Fibroblast of lung (primary cell): Measurements from ENCODE around the gene STARD13. TPM values are rescaled to one million over a fixed set of nuclear protein-coding genes. Genes with fewer than 3 reads are reported as not detected.

ENCODE experiments used
- DNase-seq, 2 donors: peaks; one replicate each; pipeline versions ENCODE4 v3.0.0 to v3.0.0-alpha.2; 2010; ENCODE audit warnings: low read depth in 2 of 2
- H2AFZ ChIP-seq: 2 replicates; pipeline ENCODE4 v1.5.1; 2012; ENCODE audit warnings: low read length, control low read depth, inconsistent platforms
- H3K27ac ChIP-seq: 2 replicates; pipeline ENCODE4 v1.5.1; 2011; ENCODE audit warnings: low read length, control low read depth; ENCODE audit not compliant: insufficient read depth
- H3K27me3 ChIP-seq: 2 replicates; pipeline ENCODE4 v1.5.1; 2011; ENCODE audit warnings: mild to moderate bottlenecking, low read length; ENCODE audit not compliant: control insufficient read depth, insufficient read depth
- H3K36me3 ChIP-seq: 2 replicates; pipeline ENCODE4 v1.5.1; 2011; ENCODE audit warnings: low read length; ENCODE audit not compliant: control insufficient read depth, insufficient read depth
- H3K4me1 ChIP-seq: 2 replicates; pipeline ENCODE4 v1.5.1; 2011; ENCODE audit warnings: low read length; ENCODE audit not compliant: control insufficient read depth, insufficient read depth; ENCODE audit errors: extremely low read depth
- H3K4me2 ChIP-seq: 2 replicates; pipeline ENCODE4 v1.5.1; 2011; ENCODE audit warnings: low read length, control low read depth; ENCODE audit not compliant: insufficient read depth; ENCODE audit errors: extremely low read depth
- H3K4me3 ChIP-seq, 4 experiments: fragments of 200-600 bp in 1 of 4; sonication (generic) in 1 of 4; replicated peaks in 1 of 4; 2 replicates each; pipeline ENCODE4 v1.5.1; 2011 to 2016; ENCODE audit warnings: low read length in 4 of 4, low read depth in 3 of 4, mild to moderate bottlenecking in 3 of 4, control low read depth in 2 of 4, inconsistent platforms in 1 of 4, mixed read lengths in 1 of 4; ENCODE audit not compliant: insufficient read depth in 1 of 4; ENCODE audit errors: control extremely low read depth in 1 of 4
- H3K79me2 ChIP-seq: 2 replicates; pipeline ENCODE4 v1.5.1; 2012; ENCODE audit warnings: mild to moderate bottlenecking, low read length, inconsistent platforms; ENCODE audit not compliant: control insufficient read depth, insufficient read depth
- H3K9ac ChIP-seq: 2 replicates; pipeline ENCODE4 v1.5.1; 2011; ENCODE audit warnings: mild to moderate bottlenecking, low read length, control low read depth; ENCODE audit not compliant: insufficient read depth
- H3K9me3 ChIP-seq: 2 replicates; pipeline ENCODE4 v1.5.1; 2012; ENCODE audit warnings: low read depth, low read length; ENCODE audit not compliant: control insufficient read depth, insufficient read depth
- H4K20me1 ChIP-seq: 2 replicates; pipeline ENCODE4 v1.5.1; 2011; ENCODE audit warnings: low read length; ENCODE audit not compliant: control insufficient read depth, insufficient read depth; ENCODE audit errors: extremely low read depth
- EZH2 ChIP-seq: IDR thresholded peaks from 2 replicates; pipeline ENCODE4 v1.5.1; 2012; ENCODE audit warnings: low read length, control low read depth, mild to moderate bottlenecking; ENCODE audit errors: missing control alignments
- polyA plus RNA-seq, 2 donors: library from polyadenylated mRNA; depleted of rRNA in 1 of 2; stranded (reverse) in 1 of 2; unstranded in 1 of 2; fragments of >200 nt; gene quantifications; 2 replicates each; pipeline ENCODE4 v1.2.1, GENCODE V29; 2011 to 2012; ENCODE audit warnings: missing spikeins in 1 of 2
- total RNA-seq: library from RNA; depleted of rRNA; stranded (reverse); fragments of >200 nt; gene quantifications from 2 replicates; pipeline ENCODE4 v1.2.1, GENCODE V29; 2014
- TF ChIP-seq, protein P1 (sequence below), 2 donors: IDR thresholded peaks in 1 of 2; conservative IDR thresholded peaks in 1 of 2; 1 replicate in 1 of 2; 2 replicates in 1 of 2; pipeline ENCODE4 v1.5.1; 2011 to 2012; ENCODE audit warnings: low read length in 2 of 2, control low read depth in 1 of 2, inconsistent platforms in 1 of 2, low read depth in 1 of 2, mild to moderate bottlenecking in 1 of 2

Gene STARD13
- total and polyA plus RNA-seq, 2 donors (not counting 1 experiment from before 2014, with no cell fraction given): 25.2 to 44.6 TPM

GRCh38 chr13:33138441-33138840 is 147.1 kb downstream of the STARD13 start:
- Histone ChIP-seq H3K4me2 (no peak overlapping the region), H4K20me1 (no peaks in the 10 kb centered on the region), H2AFZ (no peak overlapping the region), H3K4me3 (no peak overlapping the region), H3K27ac (no peak overlapping the region), H3K79me2 (peaks cover 3% of the 10 kb centered on the region), H3K36me3 (peaks cover 7% of the 10 kb centered on the region), H3K9me3 (no peaks in the 10 kb centered on the region), H3K27me3 (no peaks in the 10 kb centered on the region), H3K9ac (no peak overlapping the region), H3K4me1 (no peaks in the 10 kb centered on the region)
- TF ChIP-seq EZH2: no peak
- no peak for DNase-seq

DNA sequence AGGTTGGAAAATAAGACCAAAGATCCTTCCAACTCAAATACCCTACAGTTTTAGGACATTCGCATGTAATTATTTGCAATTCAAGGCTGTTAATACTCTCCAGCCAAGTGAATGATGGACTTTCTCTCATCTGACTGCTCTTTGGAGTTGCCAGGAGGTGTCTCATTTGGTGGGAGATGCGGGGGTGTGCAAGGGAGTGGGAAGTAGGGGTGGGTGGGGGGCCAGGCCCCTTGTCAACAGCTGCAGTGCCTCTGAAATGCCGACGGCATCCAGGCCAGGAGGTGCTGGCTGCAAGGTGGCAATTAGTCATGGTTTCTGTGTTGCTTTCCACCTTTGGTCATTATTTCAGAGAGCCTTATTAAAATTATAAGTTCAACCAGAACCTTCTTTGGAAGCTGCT is 147.8 kb downstream of the STARD13 start:
- Histone ChIP-seq H3K36me3 (peaks cover 7% of the 10 kb centered on the region), H3K27ac (no peak overlapping the region), H3K9ac (no peak overlapping the region), H3K4me2 (no peak overlapping the region), H3K4me1 (peaks cover 2% of the 10 kb centered on the region), H2AFZ (no peak overlapping the region), H4K20me1 (no peaks in the 10 kb centered on the region), H3K9me3 (no peaks in the 10 kb centered on the region), H3K4me3 (no peak overlapping the region), H3K27me3 (no peaks in the 10 kb centered on the region), H3K79me2 (peaks cover under 1% of the 10 kb centered on the region)
- no peak for DNase-seq
- TF ChIP-seq, protein P1, sequence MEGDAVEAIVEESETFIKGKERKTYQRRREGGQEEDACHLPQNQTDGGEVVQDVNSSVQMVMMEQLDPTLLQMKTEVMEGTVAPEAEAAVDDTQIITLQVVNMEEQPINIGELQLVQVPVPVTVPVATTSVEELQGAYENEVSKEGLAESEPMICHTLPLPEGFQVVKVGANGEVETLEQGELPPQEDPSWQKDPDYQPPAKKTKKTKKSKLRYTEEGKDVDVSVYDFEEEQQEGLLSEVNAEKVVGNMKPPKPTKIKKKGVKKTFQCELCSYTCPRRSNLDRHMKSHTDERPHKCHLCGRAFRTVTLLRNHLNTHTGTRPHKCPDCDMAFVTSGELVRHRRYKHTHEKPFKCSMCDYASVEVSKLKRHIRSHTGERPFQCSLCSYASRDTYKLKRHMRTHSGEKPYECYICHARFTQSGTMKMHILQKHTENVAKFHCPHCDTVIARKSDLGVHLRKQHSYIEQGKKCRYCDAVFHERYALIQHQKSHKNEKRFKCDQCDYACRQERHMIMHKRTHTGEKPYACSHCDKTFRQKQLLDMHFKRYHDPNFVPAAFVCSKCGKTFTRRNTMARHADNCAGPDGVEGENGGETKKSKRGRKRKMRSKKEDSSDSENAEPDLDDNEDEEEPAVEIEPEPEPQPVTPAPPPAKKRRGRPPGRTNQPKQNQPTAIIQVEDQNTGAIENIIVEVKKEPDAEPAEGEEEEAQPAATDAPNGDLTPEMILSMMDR (conservative IDR thresholded peaks at IDR 0.05 in 1 of 2, IDR thresholded peaks at IDR 0.05 in 1 of 2; ENCODE audit: low read depth in 1 of 2, low read length in 2 of 2): no peak
- no peak for TF ChIP-seq EZH2

GRCh38 chr13:33135097-33135496 is 150.5 kb downstream of the STARD13 start:
- Histone ChIP-seq H3K4me1 (peaks cover 2% of the 10 kb centered on the region), H3K27ac (no peak overlapping the region), H3K27me3 (no peaks in the 10 kb centered on the region), H4K20me1 (no peaks in the 10 kb centered on the region), H3K4me3 (no peak overlapping the region), H3K4me2 (no peak overlapping the region), H3K9ac (no peak overlapping the region), H3K36me3 (peaks cover 6% of the 10 kb centered on the region), H2AFZ (no peak overlapping the region), H3K79me2 (peaks cover 4% of the 10 kb centered on the region), H3K9me3 (no peaks in the 10 kb centered on the region)
- no peak for TF ChIP-seq EZH2
- TF ChIP-seq, protein P1 (conservative IDR thresholded peaks at IDR 0.05 in 1 of 2, IDR thresholded peaks at IDR 0.05 in 1 of 2; ENCODE audit: low read depth in 1 of 2, low read length in 2 of 2): no peak
- DNase-seq: no peak
